ENCODE data around the gene RPUSD1. TPM values are rescaled to one million over a fixed set of nuclear protein-coding genes. Genes with fewer than 3 reads are reported as not detected.

RPUSD1 gene
- total RNA-seq, 1 donor from 2014 or later, result 14.2 TPM

DNA sequence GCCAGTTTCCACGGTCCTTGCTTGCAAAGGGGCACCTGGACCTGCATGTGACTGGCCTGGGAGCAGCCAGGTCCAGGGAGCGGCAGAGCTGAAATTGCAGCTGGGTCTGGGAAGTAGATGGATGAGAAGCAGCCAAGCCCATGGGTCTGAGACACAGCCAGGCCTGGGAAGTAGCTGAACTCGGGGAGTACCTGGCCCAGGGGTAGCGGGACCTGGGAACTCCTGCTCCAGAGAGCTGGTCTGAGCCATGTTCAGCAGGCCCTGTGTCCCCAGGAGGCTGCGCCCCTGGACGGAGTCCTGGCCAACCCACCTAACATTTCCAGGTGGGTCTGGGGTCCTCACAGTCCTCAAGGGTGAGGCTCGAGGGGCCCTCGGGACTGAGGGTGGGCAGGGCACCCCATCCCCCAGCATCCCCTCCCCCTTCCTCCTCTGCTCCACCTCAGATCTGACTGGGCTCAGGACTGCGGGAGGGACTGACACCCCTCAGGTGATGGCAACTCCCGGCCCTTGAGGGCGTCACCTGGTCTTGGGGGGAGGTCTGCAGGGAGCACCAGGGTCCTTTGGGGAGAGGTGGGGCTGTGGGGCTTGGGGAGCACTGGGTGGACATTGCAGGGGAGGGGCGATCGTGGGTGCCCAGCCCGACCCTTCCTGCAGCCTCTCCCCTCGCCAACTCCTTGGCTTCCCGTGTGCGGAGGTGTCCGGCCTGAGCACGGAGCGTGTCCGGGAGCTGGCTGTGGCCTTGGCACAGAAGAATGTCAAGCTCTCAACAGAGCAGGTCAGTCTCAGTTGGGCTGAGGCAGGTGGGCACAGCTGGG, 24.6 kb downstream of the RPUSD1 start:
- intact Hi-C loops (cut with DNase I), result no loop called here
- no peak for ATAC-seq
- no peaks in the 10 kb centered on the region for H3K4me1 ChIP-seq
- no peak overlapping the region for H3K27ac ChIP-seq
- no peak overlapping the region for H3K4me3 ChIP-seq
- no peak for DNase-seq
- H3K27me3 ChIP-seq, result no peaks in the 10 kb centered on the region
- no peak for TF ChIP-seq CTCF (IDR thresholded peaks at IDR 0.05)
- no peaks in the 10 kb centered on the region for H3K36me3 ChIP-seq
- H3K9me3 ChIP-seq, result no peaks in the 10 kb centered on the region

DNA sequence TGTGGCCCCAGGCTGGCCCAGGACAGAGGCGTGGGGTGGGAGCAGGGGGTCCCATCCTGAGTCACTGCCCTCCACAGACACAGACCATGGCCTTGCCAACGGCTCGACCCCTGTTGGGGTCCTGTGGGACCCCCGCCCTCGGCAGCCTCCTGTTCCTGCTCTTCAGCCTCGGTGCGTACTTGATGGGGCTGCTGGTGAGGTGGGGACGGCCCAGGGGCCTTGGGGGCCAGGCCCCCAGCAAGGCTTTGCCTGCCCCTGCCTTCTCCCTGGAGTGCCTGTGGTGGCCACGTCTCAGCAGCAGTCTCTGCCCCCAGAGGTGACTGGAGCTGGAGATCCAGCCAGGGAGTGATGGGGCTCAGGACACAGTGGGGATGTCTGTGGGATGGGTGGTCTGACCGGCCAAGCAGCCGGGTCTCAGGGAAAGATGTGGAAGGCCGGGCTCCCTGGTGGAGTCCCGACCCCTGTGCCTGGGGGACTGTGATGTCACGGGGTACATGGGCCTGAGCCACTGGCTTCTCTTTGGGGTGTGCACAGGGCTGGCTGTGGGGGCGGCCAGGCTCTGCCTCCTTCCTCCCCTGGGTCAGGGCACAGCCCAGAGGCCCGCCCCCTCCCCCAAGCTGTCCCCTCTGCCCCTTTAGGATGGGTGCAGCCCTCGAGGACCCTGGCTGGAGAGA, 25.4 kb downstream of the RPUSD1 start:
- TF ChIP-seq CTCF (IDR thresholded peaks at IDR 0.05), result no peak
- no peaks in the 10 kb centered on the region for H3K9me3 ChIP-seq
- no peaks in the 10 kb centered on the region for H3K27me3 ChIP-seq
- intact Hi-C loops (cut with DNase I), result no loop called here
- DNase-seq (peak; percentile 61), ATAC-seq (no peak)
- no peak overlapping the region for H3K4me3 ChIP-seq
- no peak overlapping the region for H3K27ac ChIP-seq
- H3K36me3 ChIP-seq, result no peaks in the 10 kb centered on the region
- no peaks in the 10 kb centered on the region for H3K4me1 ChIP-seq

- peak overlapping the region; percentile 19 for H3K4me3 ChIP-seq
- H3K36me3 ChIP-seq, result no peaks in the 10 kb centered on the region
- H3K4me1 ChIP-seq, result no peaks in the 10 kb centered on the region
- intact Hi-C loops (cut with DNase I), result no loop called here
- no peaks in the 10 kb centered on the region for H3K9me3 ChIP-seq
- TF ChIP-seq CTCF (IDR thresholded peaks at IDR 0.05), result no peak
- peak overlapping the region; percentile 24 for H3K27ac ChIP-seq
- DNase-seq (peak; percentile 67), ATAC-seq (no peak)
- no peaks in the 10 kb centered on the region for H3K27me3 ChIP-seq
Observed at GRCh38 chr16:761625-762513, 26.3 kb downstream of the RPUSD1 start.

GRCh38 chr16:760545-761343, 27.4 kb downstream of the RPUSD1 start, which contains the start of gene MSLN:
MSLN (plus strand) TSS chr16:760734; CDS start chr16:762681, 1,947 bp downstream.
- H3K27ac ChIP-seq, result peak within 1 kb of the TSS; percentile 70
- no peaks in the 10 kb centered on the region for H3K27me3 ChIP-seq
- H3K36me3 ChIP-seq, result no peaks in the 10 kb centered on the region
- intact Hi-C loops (cut with DNase I), result no loop called here
- ATAC-seq, result peak; percentile 50
- DNase-seq, result peak; percentile 73
- no peaks in the 10 kb centered on the region for H3K4me1 ChIP-seq
- peak within 1 kb of the TSS; percentile 19 for H3K4me3 ChIP-seq
- no peaks in the 10 kb centered on the region for H3K9me3 ChIP-seq
- no peak for TF ChIP-seq CTCF (IDR thresholded peaks at IDR 0.05)

GRCh38 chr16:760065-760464, 28.1 kb downstream of the RPUSD1 start:
- Histone ChIP-seq H3K36me3 (no peaks in the 10 kb centered on the region), H3K27me3 (no peaks in the 10 kb centered on the region), H3K9me3 (no peaks in the 10 kb centered on the region), H3K27ac (peak overlapping the region; percentile 70), H3K4me3 (no peak overlapping the region), H3K4me1 (no peaks in the 10 kb centered on the region)
- ATAC-seq (peak; percentile 3), DNase-seq (no peak)
- intact Hi-C loops (cut with DNase I), result no loop called here
- TF ChIP-seq CTCF (IDR thresholded peaks at IDR 0.05), result no peak
